Common myeloid progenitor, CD34-positive (primary cell): ENCODE data around the gene GDF7.

ENCODE experiments used
- CTCF ChIA-PET: fragments of 350-600 bp; sonication (Branson Sonifier 250); formaldehyde crosslinking; loops from one replicate; lab custom pipeline; 2021; ENCODE audit warnings: antibody characterized with exemption; lab: Charles Lee
- POLR2A ChIA-PET: fragments of 350-600 bp; sonication (Branson Sonifier 250); formaldehyde crosslinking; loops from one replicate; lab custom pipeline; 2021; ENCODE audit warnings: antibody characterized with exemption; lab: Charles Lee
- DNase-seq, 3 donors: peaks; one replicate each; pipeline versions ENCODE4 v3.0.0 to v3.0.0-alpha.2; 2013
- H3K27ac ChIP-seq, 2 experiments: 1 replicate in 1 of 2; 2 replicates in 1 of 2; pipeline ENCODE4 v1.7.0; 2013; ENCODE audit warnings: inconsistent platforms in 2 of 2, low read length in 2 of 2, mild to moderate bottlenecking in 2 of 2, low read depth in 1 of 2, moderate library complexity in 1 of 2; ENCODE audit not compliant: severe bottlenecking in 2 of 2, insufficient read depth in 1 of 2, poor library complexity in 1 of 2
- H3K27me3 ChIP-seq, 5 experiments: replicated peaks in 2 of 5; 1 replicate in 3 of 5; 2 replicates in 2 of 5; pipeline versions ENCODE4 v1.6.1 to v1.7.0; 2013; ENCODE audit warnings: low read length in 4 of 5, mild to moderate bottlenecking in 2 of 5, moderate library complexity in 2 of 5, inconsistent platforms in 1 of 5; ENCODE audit not compliant: insufficient read depth in 5 of 5, control insufficient read depth in 4 of 5
- H3K36me3 ChIP-seq, 4 experiments: 1 replicate in 2 of 4; 2 replicates in 2 of 4; pipeline versions ENCODE4 v1.6.1 to v1.7.0; 2013; ENCODE audit warnings: low read length in 3 of 4, control low read depth in 1 of 4, mild to moderate bottlenecking in 1 of 4; ENCODE audit not compliant: control insufficient read depth in 4 of 4, insufficient read depth in 4 of 4
- H3K4me1 ChIP-seq, 4 experiments: 1 replicate in 3 of 4; 2 replicates in 1 of 4; pipeline versions ENCODE4 v1.6.1 to v1.7.1; 2013; ENCODE audit warnings: low read length in 3 of 4, mild to moderate bottlenecking in 3 of 4, control low read depth in 1 of 4, inconsistent platforms in 1 of 4, moderate library complexity in 1 of 4; ENCODE audit not compliant: control insufficient read depth in 4 of 4, insufficient read depth in 4 of 4; ENCODE audit errors: control extremely low read depth in 1 of 4
- H3K4me3 ChIP-seq, 7 experiments: 1 replicate in 4 of 7; 2 replicates in 3 of 7; pipeline versions ENCODE4 v1.5.1 to v1.7.0; 2013; ENCODE audit warnings: mild to moderate bottlenecking in 7 of 7, low read length in 6 of 7, moderate library complexity in 6 of 7, inconsistent platforms in 2 of 7, low read depth in 2 of 7, control low read depth in 1 of 7; ENCODE audit not compliant: insufficient read depth in 4 of 7, control insufficient read depth in 1 of 7; ENCODE audit errors: extremely low read depth in 1 of 7
- H3K9me3 ChIP-seq, 5 experiments: 1 replicate in 4 of 5; 2 replicates in 1 of 5; pipeline versions ENCODE4 v1.6.1 to v1.7.1; 2013; ENCODE audit warnings: low read length in 4 of 5, mild to moderate bottlenecking in 2 of 5, inconsistent platforms in 1 of 5, low read depth in 1 of 5, moderate library complexity in 1 of 5; ENCODE audit not compliant: control insufficient read depth in 4 of 5, insufficient read depth in 2 of 5; ENCODE audit errors: control extremely low read depth in 1 of 5
- WGBS: methylation state at CpG from one replicate; pipeline ENCODE4 v1.1.5; 2013; ENCODE audit not compliant: insufficient coverage; 5-methylcytosine and 5-hydroxymethylcytosine counted together

GDF7 gene

DNA sequence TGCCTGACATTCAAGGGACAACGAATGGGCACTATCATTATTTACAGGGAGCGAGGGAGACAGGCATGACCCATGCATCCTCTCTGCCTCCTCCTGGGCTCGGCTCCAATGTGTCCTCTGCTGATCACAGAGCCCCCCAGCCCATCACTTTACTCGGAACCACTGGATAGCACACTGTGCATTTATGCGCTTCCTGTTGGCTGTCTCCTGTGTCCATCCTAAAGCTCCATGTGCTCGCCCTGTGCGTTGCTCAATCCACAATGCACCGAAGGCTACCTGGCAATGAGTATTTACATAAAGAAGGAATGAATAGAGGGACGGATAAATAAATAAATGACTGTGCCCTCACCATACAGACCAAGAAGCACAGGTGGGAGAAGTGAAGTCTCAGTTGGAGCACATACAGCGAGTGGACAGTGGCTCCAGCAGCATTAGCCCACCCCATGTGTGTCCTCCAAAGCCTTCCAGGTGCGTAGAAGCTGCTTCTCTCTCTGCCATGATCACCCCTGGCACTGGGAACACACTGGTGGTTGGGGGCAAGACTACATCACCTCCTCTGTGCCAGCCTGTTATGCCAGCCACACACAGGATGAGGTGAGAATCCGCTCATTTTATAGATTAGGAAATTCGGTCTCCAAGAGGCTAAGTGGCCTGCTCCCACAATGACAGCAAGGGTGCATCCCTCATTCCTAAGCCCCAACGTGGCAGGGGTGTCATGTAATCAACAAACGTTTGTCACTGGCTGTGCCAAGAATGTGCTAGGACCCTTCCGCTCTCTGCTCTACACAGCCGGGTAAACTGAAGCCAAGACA is 2.3 kb upstream of the GDF7 start:
- Histone ChIP-seq H3K9me3 (no peaks in the 10 kb centered on the region), H3K27me3 (peaks cover 3 to 85% (median 59%) of the 10 kb centered on the region in 5 experiments)
- POLR2A ChIA-PET, result no interaction called here

DNA sequence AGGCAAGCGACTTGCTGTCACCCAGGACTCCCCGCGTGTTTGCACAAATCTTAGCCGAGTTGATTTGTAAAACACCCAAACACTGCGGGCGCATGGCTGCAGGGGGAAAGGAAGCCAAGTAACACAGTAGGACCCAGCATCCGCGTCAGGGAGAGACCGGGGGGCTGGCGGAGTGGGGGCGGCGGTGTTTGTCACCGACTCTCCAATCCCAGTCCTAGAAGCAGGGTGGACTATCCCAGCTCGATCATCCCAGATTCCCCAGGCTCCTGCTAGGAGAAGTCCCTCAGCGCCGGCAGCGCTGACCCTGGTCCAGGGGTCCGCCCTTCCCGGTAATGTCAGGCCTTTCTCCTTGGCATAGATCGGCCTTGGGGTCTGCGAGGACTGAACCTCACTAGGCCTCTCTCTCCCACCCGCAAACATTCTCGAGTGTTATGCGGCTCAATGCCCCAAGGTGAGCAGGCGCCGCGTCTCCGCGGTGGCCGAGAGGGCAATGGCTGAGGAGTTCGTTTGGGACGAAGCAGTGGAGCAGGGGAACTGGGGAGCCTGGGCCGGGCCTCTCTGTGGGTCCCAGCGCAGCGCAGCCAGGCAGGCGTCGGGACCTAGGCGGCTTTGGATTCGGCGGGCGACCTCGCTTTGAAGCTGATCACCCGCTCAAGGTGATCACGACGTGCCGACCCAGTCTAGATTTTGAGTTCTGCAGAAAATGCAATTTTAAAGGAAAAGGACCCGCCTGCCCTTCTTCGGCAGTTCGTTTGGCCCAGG is 1.5 kb upstream of the GDF7 start:
- Histone ChIP-seq H3K4me3 (peak overlapping the region in 6 of 7 experiments; percentile 15 to 66 (median 57)), H3K27ac (no peak overlapping the region), H3K27me3 (peaks cover 3 to 91% (median 58%) of the 10 kb centered on the region in 5 experiments), H3K4me1 (peaks cover 0 to 34% (median 29%) of the 10 kb centered on the region in 4 experiments), H3K9me3 (no peaks in the 10 kb centered on the region), H3K36me3 (no peaks in the 10 kb centered on the region)
- ChIA-PET CTCF (interaction anchor here (0.8 to 8.1 kb wide), 7 partner anchors 10 to 651 kb away, joined by 3 to 115 read pairs (median 4); no protein-coding TSS in a partner anchor), POLR2A (no interaction called here)
- 3% methylated on average over 44 of the region's 49 CpGs for WGBS
- DNase-seq, result peak in 2 of 3 donors; percentile 33 to 41

More for the DNA sequence above, 2.3 kb upstream of the GDF7 start:
- no peaks in the 10 kb centered on the region for H3K36me3 ChIP-seq
- H3K4me1 ChIP-seq, result peaks cover 0 to 34% (median 23%) of the 10 kb centered on the region in 4 experiments
- 41% methylated on average over 13 of the region's 17 CpGs for WGBS
- H3K4me3 ChIP-seq, result peak overlapping the region in 2 of 7 experiments; percentile 63 to 66
- no peak for DNase-seq
- CTCF ChIA-PET, result interaction anchor here (0.7 to 8.1 kb wide), 6 partner anchors 10 to 295 kb away, joined by 4 to 115 read pairs (median 29); partner anchors contain the start of gene HS1BP3
- no peak overlapping the region for H3K27ac ChIP-seq

DNA sequence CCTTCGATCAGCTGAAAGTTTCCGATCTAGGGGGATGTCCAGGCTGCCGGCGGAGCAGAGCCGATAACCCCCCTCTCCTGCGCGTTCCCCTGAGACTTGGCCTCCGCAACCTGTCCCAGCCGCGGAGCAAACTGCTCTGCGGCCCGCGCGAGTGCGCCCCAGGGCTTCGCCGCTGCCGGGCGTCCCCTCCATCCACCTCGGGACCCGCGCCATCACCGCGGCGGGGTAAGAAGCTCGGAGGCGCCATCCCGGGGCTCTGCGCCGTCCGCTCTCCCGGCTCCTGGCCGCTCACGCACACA is 990 bp upstream of the GDF7 start:
- H3K9me3 ChIP-seq, result no peaks in the 10 kb centered on the region
- no peaks in the 10 kb centered on the region for H3K36me3 ChIP-seq
- no peak overlapping the region for H3K27ac ChIP-seq
- ChIA-PET CTCF (interaction anchor here (0.8 to 8.1 kb wide), 7 partner anchors 9 to 650 kb away, joined by 3 to 115 read pairs (median 4); no protein-coding TSS in a partner anchor), POLR2A (no interaction called here)
- DNase-seq, result peak in 1 of 3 donors; percentile 45
- H3K27me3 ChIP-seq, result peaks cover 3 to 92% (median 57%) of the 10 kb centered on the region in 5 experiments
- peak overlapping the region; percentile 15 to 66 (median 51) for H3K4me3 ChIP-seq
- peaks cover 0 to 35% (median 30%) of the 10 kb centered on the region in 4 experiments for H3K4me1 ChIP-seq
- 2% methylated on average over 21 of the region's 34 CpGs for WGBS

DNA sequence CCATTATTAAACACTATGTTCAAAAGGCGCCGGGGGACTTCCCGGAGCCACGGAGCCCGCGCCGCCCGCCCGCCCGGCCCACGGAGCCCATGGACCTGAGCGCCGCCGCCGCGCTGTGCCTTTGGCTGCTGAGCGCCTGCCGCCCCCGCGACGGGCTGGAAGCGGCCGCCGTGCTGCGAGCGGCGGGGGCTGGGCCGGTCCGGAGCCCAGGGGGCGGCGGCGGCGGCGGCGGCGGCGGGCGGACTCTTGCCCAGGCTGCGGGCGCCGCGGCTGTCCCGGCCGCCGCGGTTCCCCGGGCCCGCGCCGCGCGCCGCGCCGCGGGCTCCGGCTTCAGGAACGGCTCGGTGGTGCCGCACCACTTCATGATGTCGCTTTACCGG is 197 bp downstream of the GDF7 start:
- H3K4me1 ChIP-seq, result peaks cover 0 to 35% (median 34%) of the 10 kb centered on the region in 4 experiments
- CTCF ChIA-PET, result interaction anchor here (1.2 to 1.3 kb wide), 2 partner anchors 12 to 16 kb away, joined by 5 to 6 read pairs; partner anchors contain the start of gene HS1BP3
- under 1% methylated on average over 58 of the region's 62 CpGs for WGBS
- DNase-seq, result no peak
- H3K27me3 ChIP-seq, result peaks cover 3 to 95% (median 54%) of the 10 kb centered on the region in 5 experiments
- H3K9me3 ChIP-seq, result no peaks in the 10 kb centered on the region
- POLR2A ChIA-PET, result no interaction called here
- H3K36me3 ChIP-seq, result no peaks in the 10 kb centered on the region
- H3K4me3 ChIP-seq, result peak overlapping the region in 5 of 7 experiments; percentile 49 to 84 (median 66)
- H3K27ac ChIP-seq, result no peak overlapping the region

DNA sequence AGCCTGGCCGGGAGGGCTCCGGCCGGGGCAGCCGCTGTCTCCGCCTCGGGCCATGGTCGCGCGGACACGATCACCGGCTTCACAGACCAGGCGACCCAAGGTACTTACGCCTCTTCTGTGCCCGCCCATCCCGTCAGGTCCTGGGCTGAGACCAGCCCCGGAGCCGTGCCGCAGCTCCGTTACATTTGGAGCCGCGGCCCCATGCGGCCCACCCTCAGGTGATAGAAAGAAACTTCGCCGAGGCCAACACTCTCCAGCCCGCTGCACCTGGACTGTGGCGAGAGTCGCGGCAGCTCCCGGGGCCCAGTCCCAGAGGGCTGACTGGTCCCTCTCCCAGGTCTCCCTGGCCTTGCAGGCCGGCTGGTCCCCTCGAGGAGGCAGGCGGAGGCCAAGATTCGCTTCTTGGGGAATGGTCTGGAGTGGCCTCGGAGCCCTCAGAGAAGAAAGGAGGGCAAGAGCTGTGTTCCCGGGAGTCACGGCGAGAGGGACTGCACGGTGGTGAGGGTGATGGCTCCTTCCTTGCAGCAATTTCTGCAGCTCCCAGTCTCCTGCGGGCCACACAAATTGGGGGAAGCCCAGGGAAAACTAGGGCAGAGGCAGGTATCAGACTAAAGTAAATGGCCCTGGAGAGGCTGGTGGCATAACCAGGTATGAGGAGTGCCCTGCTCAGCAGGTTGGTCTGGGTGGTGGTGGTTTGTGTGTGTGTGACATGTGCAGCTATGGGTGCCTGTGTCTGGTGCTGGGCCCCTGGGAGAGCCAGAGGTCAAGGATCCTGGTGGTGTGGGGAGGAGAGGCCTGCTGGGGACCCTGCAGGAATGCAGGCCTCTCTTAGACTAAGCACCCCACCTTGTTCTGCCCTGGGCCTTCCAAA is 822 bp downstream of the GDF7 start:
- H3K27me3 ChIP-seq, result peaks cover 0 to 95% (median 50%) of the 10 kb centered on the region in 5 experiments
- WGBS, result 28% methylated on average over 39 of the region's 39 CpGs
- POLR2A ChIA-PET, result no interaction called here

DNA sequence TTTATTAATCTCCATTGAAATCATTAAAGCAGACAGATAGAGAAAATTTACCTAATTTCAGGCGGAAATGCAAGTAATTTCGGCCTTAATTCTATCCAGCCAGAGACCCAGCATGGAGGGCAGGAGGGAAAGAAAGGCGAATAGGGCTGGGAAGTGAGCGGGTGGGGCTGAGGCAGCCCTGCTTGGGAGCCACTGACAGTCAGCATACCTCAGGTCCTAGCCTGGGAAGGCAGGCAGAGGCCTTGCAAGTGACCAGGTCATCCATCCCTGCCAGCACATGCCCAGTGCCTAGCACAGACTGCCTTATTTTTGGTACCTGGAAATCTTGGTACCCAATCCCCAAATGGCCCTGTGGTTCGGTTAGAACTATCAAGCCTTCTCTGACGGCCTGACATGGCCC is 1.5 kb downstream of the GDF7 start:
- WGBS, result 100% methylated on average over 6 of the region's 6 CpGs
- POLR2A ChIA-PET, result no interaction called here
- Histone ChIP-seq H3K9me3 (no peaks in the 10 kb centered on the region), H3K36me3 (no peaks in the 10 kb centered on the region), H3K27me3 (peaks cover 0 to 95% (median 47%) of the 10 kb centered on the region in 5 experiments), H3K27ac (no peak overlapping the region), H3K4me1 (peaks cover 0 to 36% (median 35%) of the 10 kb centered on the region in 4 experiments), H3K4me3 (peak overlapping the region in 1 of 7 experiments; percentile 84)
- CTCF ChIA-PET, result no interaction called here
- no peak for DNase-seq

More for the DNA sequence above, 822 bp downstream of the GDF7 start:
- no peaks in the 10 kb centered on the region for H3K9me3 ChIP-seq
- H3K36me3 ChIP-seq, result no peaks in the 10 kb centered on the region
- H3K4me3 ChIP-seq, result peak overlapping the region in 5 of 7 experiments; percentile 49 to 84 (median 66)
- H3K4me1 ChIP-seq, result peaks cover 0 to 36% (median 35%) of the 10 kb centered on the region in 4 experiments
- no peak overlapping the region for H3K27ac ChIP-seq
- CTCF ChIA-PET, result interaction anchor here (1.2 to 1.3 kb wide), 2 partner anchors 13 to 16 kb away, joined by 5 to 6 read pairs; partner anchors contain the start of gene HS1BP3
- no peak for DNase-seq
